Panc1 (cell line): ENCODE results near the gene ABCC1. TPM values are rescaled to one million over a fixed set of nuclear protein-coding genes. Genes with fewer than 3 reads are reported as not detected.
"Not testable (repeated sequence)": the region's sequence is repeated elsewhere in the genome, so short reads cannot be mapped to it uniquely, and the experiment has no call there.

Source experiments
- ATAC-seq: fragments of 200-7000 bp; cut with Tn5 transposase; 2 replicates; pipeline ENCODE4 v1.9.1; 2020; ENCODE audit warnings: mild to moderate bottlenecking, moderate library complexity
- BruUV-seq: library from RNA; stranded (reverse); fragments of 400-500 nt; replicated peaks from 2 replicates; lab custom pipeline; 2021; lab: Mats Ljungman, UMichigan
- CTCF ChIA-PET: fragments of 300-600 bp; sonication (Branson Sonifier 250); formaldehyde crosslinking; loops from one replicate; lab custom pipeline; 2022; ENCODE audit warnings: antibody characterized with exemption; lab: Charles Lee
- POLR2A ChIA-PET: fragments of 300-600 bp; sonication (Branson Sonifier 250); formaldehyde crosslinking; loops from one replicate; lab custom pipeline; 2022; ENCODE audit warnings: antibody characterized with exemption; lab: Charles Lee
- DNase-seq: peaks from one replicate; pipeline ENCODE4 v3.0.0-alpha.2; 2010; ENCODE audit warnings: low read depth, low spot score
- H3K27ac ChIP-seq: 2 replicates; pipeline ENCODE4 v1.5.1; 2011; ENCODE audit warnings: mild to moderate bottlenecking, low read length, inconsistent platforms
- H3K27me3 ChIP-seq: fragments of 200-500 bp; sonication (Bioruptor generic); 2 replicates; pipeline ENCODE4 v1.6.0; 2014; ENCODE audit warnings: low read length, inconsistent platforms; ENCODE audit not compliant: control insufficient read depth, insufficient read depth
- H3K36me3 ChIP-seq: fragments of 200-500 bp; sonication (Bioruptor generic); 2 replicates; pipeline ENCODE4 v1.5.1; 2014; ENCODE audit warnings: inconsistent platforms, mild to moderate bottlenecking, low read length, moderate library complexity; ENCODE audit not compliant: control insufficient read depth, insufficient read depth
- H3K4me1 ChIP-seq: 2 replicates; pipeline ENCODE4 v1.5.1; 2011; ENCODE audit warnings: inconsistent platforms, mild to moderate bottlenecking, low read length, moderate library complexity; ENCODE audit not compliant: control insufficient read depth, insufficient read depth
- H3K4me3 ChIP-seq, 2 experiments: 2 replicates each; pipeline ENCODE4 v1.5.1; 2011 to 2012; ENCODE audit warnings: low read depth in 2 of 2, low read length in 2 of 2, mild to moderate bottlenecking in 2 of 2, inconsistent platforms in 1 of 2, moderate library complexity in 1 of 2
- H3K9me3 ChIP-seq: fragments of 200-500 bp; sonication (Bioruptor generic); 2 replicates; pipeline ENCODE4 v1.5.1; 2014; ENCODE audit warnings: low read depth, mild to moderate bottlenecking, inconsistent platforms, low read length, moderate library complexity; ENCODE audit not compliant: control insufficient read depth, insufficient read depth
- POLR2AphosphoS5 ChIP-seq: IDR thresholded peaks from 2 replicates; pipeline ENCODE4 v1.6.1; 2012; ENCODE audit warnings: mild to moderate bottlenecking, low read depth, low read length, moderate library complexity
- REST ChIP-seq, 2 experiments: IDR thresholded peaks; 2 replicates each; pipeline ENCODE4 v1.6.1; 2011 to 2012; ENCODE audit warnings: low read depth in 2 of 2, control low read depth in 1 of 2, low read length in 1 of 2, mild to moderate bottlenecking in 1 of 2, moderate library complexity in 1 of 2; ENCODE audit not compliant: insufficient read depth in 1 of 2
- SIN3A ChIP-seq: IDR thresholded peaks from 2 replicates; pipeline ENCODE4 v1.6.1; 2012; ENCODE audit warnings: low read depth, mild to moderate bottlenecking, low read length, moderate library complexity, borderline replicate concordance; ENCODE audit not compliant: insufficient read depth
- TCF7L2 ChIP-seq: IDR thresholded peaks from 2 replicates; pipeline ENCODE4 v1.6.1; 2011; ENCODE audit warnings: mild to moderate bottlenecking, low read depth, low read length, inconsistent platforms
- in situ Hi-C: cut with HindIII; loops from 2 replicates; pipeline ENCODE4 v1.10.0; 2016; ENCODE audit warnings: low sequenced_read_pairs, low pct_unique_long_range_greater_than_20kb
- intact Hi-C: fragments of 100-400 bp; cut with micrococcal nuclease; formaldehyde crosslinking; loops from one replicate; pipeline ENCODE4 v1.10.0; 2022; ENCODE audit not compliant: unreplicated experiment
- total RNA-seq: library from RNA; stranded (reverse); gene quantifications from one replicate; pipeline ENCODE4 v1.2.1, GENCODE V29; 2021; ENCODE audit not compliant: unreplicated experiment
- TF ChIP-seq, protein P1 (sequence below): fragments of 450-650 bp; IDR thresholded peaks from 2 replicates; pipeline ENCODE4 v1.5.1; 2017; ENCODE audit warnings: mild to moderate bottlenecking

ABCC1 gene
- total RNA-seq, 1 experiment from 2014 or later, result 296 TPM

DNA sequence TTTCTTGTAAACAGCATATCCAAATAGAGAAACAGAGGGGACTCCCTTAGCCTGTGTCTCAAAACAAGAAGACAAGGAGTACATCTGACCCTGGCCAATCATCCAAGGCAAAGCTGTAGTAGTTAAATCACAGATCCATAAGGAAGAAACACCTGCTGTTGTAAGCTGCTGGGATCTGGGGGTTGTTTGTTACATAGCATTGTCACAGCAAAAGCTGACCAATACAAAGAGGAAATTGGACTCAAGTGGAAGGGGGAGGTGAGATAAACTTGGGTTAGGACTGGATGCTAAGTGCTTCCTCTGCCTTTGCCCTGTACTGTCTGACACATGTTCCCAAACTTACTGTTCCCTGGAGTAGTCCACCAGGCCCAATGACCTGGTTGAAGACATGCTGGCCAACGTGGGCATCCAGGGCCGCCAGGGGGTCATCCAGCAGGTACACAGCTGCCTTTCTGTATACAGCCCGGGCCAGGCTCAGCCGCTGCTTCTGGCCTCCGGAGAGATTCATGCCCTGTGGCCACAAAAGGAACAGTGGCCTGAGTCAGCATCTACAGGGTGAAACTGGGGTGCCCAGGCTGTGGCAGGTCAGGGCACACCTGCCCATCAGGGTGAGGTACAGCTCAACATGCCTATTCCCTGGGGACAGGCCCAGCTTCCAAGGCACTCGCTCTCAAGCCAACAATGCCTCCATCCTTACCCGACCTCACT is 229.2 kb downstream of the ABCC1 start:
- Histone ChIP-seq H3K27ac (no peak overlapping the region), H3K36me3 (no peaks in the 10 kb centered on the region), H3K4me3 (no peak overlapping the region), H3K27me3 (no peaks in the 10 kb centered on the region), H3K9me3 (no peaks in the 10 kb centered on the region), H3K4me1 (no peaks in the 10 kb centered on the region)
- POLR2A ChIA-PET, result no interaction called here
- in situ Hi-C loops (no loop called here), intact Hi-C loops (no loop called here)
- CTCF ChIA-PET, result no interaction called here
- BruUV-seq, result no TSS peak
- ATAC-seq (no peak), DNase-seq (no peak)
- no peak for TF ChIP-seq SIN3A
- TF ChIP-seq REST (IDR thresholded peaks at IDR 0.05; ENCODE audit: insufficient read depth in 1 of 2, low read depth in 2 of 2, low read length in 1 of 2), result no peak
- TF ChIP-seq POLR2AphosphoS5, result no peak
- no peak for TF ChIP-seq TCF7L2
- TF ChIP-seq, protein P1, sequence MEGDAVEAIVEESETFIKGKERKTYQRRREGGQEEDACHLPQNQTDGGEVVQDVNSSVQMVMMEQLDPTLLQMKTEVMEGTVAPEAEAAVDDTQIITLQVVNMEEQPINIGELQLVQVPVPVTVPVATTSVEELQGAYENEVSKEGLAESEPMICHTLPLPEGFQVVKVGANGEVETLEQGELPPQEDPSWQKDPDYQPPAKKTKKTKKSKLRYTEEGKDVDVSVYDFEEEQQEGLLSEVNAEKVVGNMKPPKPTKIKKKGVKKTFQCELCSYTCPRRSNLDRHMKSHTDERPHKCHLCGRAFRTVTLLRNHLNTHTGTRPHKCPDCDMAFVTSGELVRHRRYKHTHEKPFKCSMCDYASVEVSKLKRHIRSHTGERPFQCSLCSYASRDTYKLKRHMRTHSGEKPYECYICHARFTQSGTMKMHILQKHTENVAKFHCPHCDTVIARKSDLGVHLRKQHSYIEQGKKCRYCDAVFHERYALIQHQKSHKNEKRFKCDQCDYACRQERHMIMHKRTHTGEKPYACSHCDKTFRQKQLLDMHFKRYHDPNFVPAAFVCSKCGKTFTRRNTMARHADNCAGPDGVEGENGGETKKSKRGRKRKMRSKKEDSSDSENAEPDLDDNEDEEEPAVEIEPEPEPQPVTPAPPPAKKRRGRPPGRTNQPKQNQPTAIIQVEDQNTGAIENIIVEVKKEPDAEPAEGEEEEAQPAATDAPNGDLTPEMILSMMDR, result no peak

- POLR2A ChIA-PET, H3K4me1 ChIP-seq, in situ Hi-C loops, DNase-seq, intact Hi-C loops, H3K27ac ChIP-seq, H3K4me3 ChIP-seq, ATAC-seq, H3K27me3 ChIP-seq, BruUV-seq, H3K9me3 ChIP-seq, H3K36me3 ChIP-seq, CTCF ChIA-PET: not testable (repeated sequence)
These were observed 232.3 kb downstream of the ABCC1 start for GRCh38 chr16:16181748-16182147.

DNA sequence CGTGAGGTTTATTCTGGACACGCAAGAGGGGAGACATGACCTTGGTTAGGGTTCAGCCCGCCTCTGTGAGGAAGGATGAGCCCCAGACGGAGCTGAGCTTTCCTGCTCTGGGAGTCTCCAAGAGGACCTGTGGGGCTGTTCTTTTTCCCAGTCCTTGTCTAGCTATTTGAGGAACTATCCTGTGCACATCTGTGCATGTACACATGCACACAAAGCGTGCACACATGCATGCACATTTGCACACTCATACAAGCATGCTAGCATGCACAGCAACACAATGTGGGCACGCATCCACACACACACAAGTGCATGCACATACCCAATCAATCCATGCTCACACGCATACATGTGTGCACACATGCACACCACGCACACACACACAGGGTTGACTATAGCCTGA is 233.5 kb downstream of the ABCC1 start:
- Histone ChIP-seq H3K4me3 (no peak overlapping the region), H3K27me3 (no peaks in the 10 kb centered on the region), H3K36me3 (no peaks in the 10 kb centered on the region), H3K4me1 (no peaks in the 10 kb centered on the region), H3K27ac (no peak overlapping the region), H3K9me3 (no peaks in the 10 kb centered on the region)
- ATAC-seq (no peak), DNase-seq (no peak)
- intact Hi-C loops, result no loop called here
- CTCF ChIA-PET, result interaction anchor here (0.6 to 0.9 kb wide), 3 partner anchors 9 to 280 kb away, joined by 3 to 16 read pairs (median 5); no protein-coding TSS in a partner anchor
- no TSS peak for BruUV-seq
- TF ChIP-seq, protein P1, result no peak
- TF ChIP-seq SIN3A, result no peak
- TF ChIP-seq TCF7L2, result no peak
- TF ChIP-seq REST (IDR thresholded peaks at IDR 0.05; ENCODE audit: insufficient read depth in 1 of 2, low read depth in 2 of 2, low read length in 1 of 2), result no peak
- TF ChIP-seq POLR2AphosphoS5, result no peak
- POLR2A ChIA-PET, result no interaction called here
- in situ Hi-C loops, result no loop called here
